Lower leg skin (tissue), 4 donors: ENCODE data around the gene PRG3. TPM values are rescaled to one million over a fixed set of nuclear protein-coding genes. Genes with fewer than 3 reads are reported as not detected.

Experiments
- DNase-seq, 2 donors: peaks; one replicate each; pipeline ENCODE4 v3.0.0-alpha.2; 2019; ENCODE audit warnings: low spot score in 2 of 2
- H3K4me3 ChIP-seq: fragments of 200-600 bp; sonication (generic); 2 replicates; pipeline ENCODE4 v1.5.1; 2017; ENCODE audit warnings: mild to moderate bottlenecking, low read depth; ENCODE audit not compliant: poor library complexity, severe bottlenecking
- POLR2A ChIP-seq, 2 donors: fragments of 450-650 bp; IDR thresholded peaks; one replicate each; pipeline ENCODE4 v1.6.1; 2016 to 2017; ENCODE audit warnings: antibody characterized with exemption in 2 of 2, mild to moderate bottlenecking in 1 of 2, moderate library complexity in 1 of 2
- WGBS, 2 donors: methylation state at CpG; one replicate each; pipeline ENCODE4 v1.1.5; 2018; 5-methylcytosine and 5-hydroxymethylcytosine counted together
- intact Hi-C: fragments of 100-400 bp; cut with DNase I; formaldehyde crosslinking; loops from one replicate; pipeline ENCODE4 v1.15.0; 2023; ENCODE audit warnings: low total_unique reads
- total RNA-seq, 4 donors: library from RNA; depleted of rRNA; stranded (reverse); fragments of >200 nt; gene quantifications; one replicate each; pipeline ENCODE4 v1.1.0, GENCODE V29; 2016
- TF ChIP-seq, protein P1 (sequence below), 3 donors: fragments of 450-650 bp; IDR thresholded peaks; one replicate each; pipeline ENCODE4 v1.5.1; 2016; ENCODE audit warnings: antibody characterized with exemption in 3 of 3, mild to moderate bottlenecking in 3 of 3, moderate library complexity in 2 of 3

The PRG3 gene
- total RNA-seq, 4 donors from 2014 or later: not detected

DNA sequence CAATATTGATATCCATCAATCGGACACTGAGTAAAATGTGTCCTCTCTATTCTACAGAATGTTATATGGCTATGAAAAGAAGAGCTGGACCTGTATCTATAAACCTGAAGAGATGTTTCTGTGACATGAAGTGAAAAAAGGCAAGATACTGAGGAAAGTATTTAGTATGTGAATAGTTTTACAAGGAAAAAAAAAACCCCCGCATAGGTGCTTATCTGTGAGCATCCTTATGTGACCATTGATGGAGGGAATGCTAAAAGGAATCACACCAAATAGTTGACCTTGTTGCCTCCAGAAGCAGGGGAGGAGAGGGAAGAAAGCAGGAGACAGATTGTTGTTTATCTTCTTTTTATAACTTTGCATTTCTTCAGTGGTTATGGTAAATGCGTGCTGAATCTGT lies 10.2 kb upstream of the PRG3 start:
- intact Hi-C loops: no loop called here
- TF ChIP-seq, protein P1, sequence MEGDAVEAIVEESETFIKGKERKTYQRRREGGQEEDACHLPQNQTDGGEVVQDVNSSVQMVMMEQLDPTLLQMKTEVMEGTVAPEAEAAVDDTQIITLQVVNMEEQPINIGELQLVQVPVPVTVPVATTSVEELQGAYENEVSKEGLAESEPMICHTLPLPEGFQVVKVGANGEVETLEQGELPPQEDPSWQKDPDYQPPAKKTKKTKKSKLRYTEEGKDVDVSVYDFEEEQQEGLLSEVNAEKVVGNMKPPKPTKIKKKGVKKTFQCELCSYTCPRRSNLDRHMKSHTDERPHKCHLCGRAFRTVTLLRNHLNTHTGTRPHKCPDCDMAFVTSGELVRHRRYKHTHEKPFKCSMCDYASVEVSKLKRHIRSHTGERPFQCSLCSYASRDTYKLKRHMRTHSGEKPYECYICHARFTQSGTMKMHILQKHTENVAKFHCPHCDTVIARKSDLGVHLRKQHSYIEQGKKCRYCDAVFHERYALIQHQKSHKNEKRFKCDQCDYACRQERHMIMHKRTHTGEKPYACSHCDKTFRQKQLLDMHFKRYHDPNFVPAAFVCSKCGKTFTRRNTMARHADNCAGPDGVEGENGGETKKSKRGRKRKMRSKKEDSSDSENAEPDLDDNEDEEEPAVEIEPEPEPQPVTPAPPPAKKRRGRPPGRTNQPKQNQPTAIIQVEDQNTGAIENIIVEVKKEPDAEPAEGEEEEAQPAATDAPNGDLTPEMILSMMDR (IDR thresholded peaks at IDR 0.05): no peak
- no peak for TF ChIP-seq POLR2A (IDR thresholded peaks at IDR 0.05)
- H3K4me3 ChIP-seq: no peak overlapping the region
- 88 to 97% methylated on average over 3 of the region's 3 CpGs for WGBS, 2 donors
- DNase-seq: no peak

DNA sequence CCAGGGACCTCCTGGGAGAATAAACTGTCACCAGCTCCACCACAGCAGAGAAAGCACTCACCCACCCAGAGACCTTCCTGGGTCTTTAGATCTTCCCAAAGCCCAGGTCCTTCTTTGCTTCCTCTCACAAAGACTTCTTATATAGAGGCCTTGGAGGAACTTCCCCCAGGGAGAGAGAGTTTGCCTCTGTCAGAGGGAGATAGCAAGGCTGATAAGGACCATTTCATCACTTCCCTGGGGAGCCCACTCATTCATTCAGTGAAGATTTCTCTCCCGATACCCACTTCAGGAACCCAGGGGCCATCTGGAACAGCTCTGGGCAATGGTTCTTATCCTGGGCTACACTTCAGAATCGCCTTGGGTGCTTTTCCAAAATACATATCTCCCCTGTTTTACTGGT lies 9.6 kb upstream of the PRG3 start, which contains the start of gene PRG2:
Gene PRG2 (minus strand): TSS at position 116 of the 400 bp plus-strand sequence. CDS start 706 bp downstream, outside the sequence.
- TF ChIP-seq POLR2A (IDR thresholded peaks at IDR 0.05): no peak
- TF ChIP-seq, protein P1 (IDR thresholded peaks at IDR 0.05): no peak
- 84 to 91% methylated on average over 2 of the region's 2 CpGs for WGBS, 2 donors
- intact Hi-C loops: no loop called here
- no peak within 1 kb of the TSS for H3K4me3 ChIP-seq
- DNase-seq: no peak

GRCh38 chr11:57387289-57388030 lies 6.5 kb upstream of the PRG3 start:
- WGBS, 2 donors: 77 to 83% methylated on average over 16 of the region's 16 CpGs
- TF ChIP-seq, protein P1 (IDR thresholded peaks at IDR 0.05): no peak
- no peak for TF ChIP-seq POLR2A (IDR thresholded peaks at IDR 0.05)
- intact Hi-C loops: no loop called here
- H3K4me3 ChIP-seq: no peak overlapping the region
- no peak for DNase-seq

DNA sequence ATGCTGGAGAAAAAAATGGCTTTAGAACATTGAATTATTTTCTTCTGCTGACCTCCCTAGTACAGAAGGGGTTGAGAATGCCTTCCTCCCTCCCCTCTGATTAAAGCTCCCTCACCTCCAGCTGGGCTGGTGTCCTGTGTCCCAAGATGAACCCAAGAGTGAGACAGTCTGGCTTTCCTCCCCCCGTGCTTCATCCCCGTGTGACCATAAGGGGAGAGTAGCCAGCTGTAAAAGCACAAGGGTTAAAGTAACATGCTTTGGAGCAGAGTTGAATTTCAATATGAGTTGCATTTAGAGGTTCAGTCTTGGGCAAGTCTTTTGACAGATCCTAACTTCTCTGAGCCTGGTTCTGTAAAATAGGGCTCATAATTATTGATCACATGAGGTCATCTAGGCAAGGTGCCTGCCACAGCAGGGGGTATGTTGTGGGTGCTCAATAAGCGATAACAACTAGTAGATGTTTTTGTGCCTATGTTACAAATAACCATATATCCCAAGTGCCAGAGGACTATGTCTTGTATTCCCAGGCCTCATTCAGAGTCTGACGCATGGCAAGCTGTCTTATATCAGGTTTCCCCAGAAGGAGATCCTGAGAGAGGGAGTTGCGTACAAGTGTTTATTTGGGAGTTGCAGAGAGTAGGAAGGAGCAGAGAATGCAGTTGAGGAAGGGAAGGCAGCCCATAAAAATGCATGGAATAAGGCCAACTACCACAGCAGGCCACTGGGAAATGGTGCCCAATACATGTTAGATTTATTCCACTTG lies 5.4 kb upstream of the PRG3 start:
- no peak for DNase-seq
- TF ChIP-seq POLR2A (IDR thresholded peaks at IDR 0.05): no peak
- TF ChIP-seq, protein P1 (IDR thresholded peaks at IDR 0.05): no peak
- no peak overlapping the region for H3K4me3 ChIP-seq
- intact Hi-C loops: no loop called here
- 94 to 95% methylated on average over 5 of the region's 5 CpGs for WGBS, 2 donors

- no peak for DNase-seq
- WGBS, 2 donors: 33 to 38% methylated on average over 10 of the region's 10 CpGs
- no peak overlapping the region for H3K4me3 ChIP-seq
- TF ChIP-seq, protein P1 (IDR thresholded peaks at IDR 0.05): no peak
- no peak for TF ChIP-seq POLR2A (IDR thresholded peaks at IDR 0.05)
- intact Hi-C loops: no loop called here
Observed at GRCh38 chr11:57379732-57380131, 1.2 kb downstream of the PRG3 start.
